GM10266 (cell line): ENCODE data around the gene DAPK1.

Source experiments
- DNase-seq: peaks from one replicate; pipeline ENCODE4 v3.0.0; 2012; ENCODE audit errors: extremely low spot score
- CTCF ChIP-seq: IDR thresholded peaks from 2 replicates; pipeline ENCODE4 v1.5.1; 2012; ENCODE audit warnings: mild to moderate bottlenecking, low read depth; ENCODE audit not compliant: control insufficient read depth, insufficient read depth; ENCODE audit errors: missing control alignments

Gene DAPK1

GRCh38 chr9:87701931-87702421, 204.3 kb downstream of the DAPK1 start:
- TF ChIP-seq CTCF: no peak
- no peak for DNase-seq

GRCh38 chr9:87702921-87703320, 205.3 kb downstream of the DAPK1 start:
- no peak for TF ChIP-seq CTCF
- no peak for DNase-seq

GRCh38 chr9:87703636-87704276, 206.1 kb downstream of the DAPK1 start:
- no peak for TF ChIP-seq CTCF
- no peak for DNase-seq

- no peak for DNase-seq
- no peak for TF ChIP-seq CTCF
These were observed 206.7 kb downstream of the DAPK1 start for GRCh38 chr9:87704342-87704741.

- no peak for TF ChIP-seq CTCF
- no peak for DNase-seq
These were observed 208.5 kb downstream of the DAPK1 start for GRCh38 chr9:87706066-87706739.

GRCh38 chr9:87707805-87708506, 210.3 kb downstream of the DAPK1 start:
- DNase-seq: no peak
- TF ChIP-seq CTCF: no peak

GRCh38 chr9:87708546-87708945, 210.9 kb downstream of the DAPK1 start:
- TF ChIP-seq CTCF: no peak
- DNase-seq: no peak
